AG08396 (cell line): ENCODE data around the gene USP6.
"Not testable (repeated sequence)": the region's sequence is repeated elsewhere in the genome, so short reads cannot be mapped to it uniquely, and the experiment has no call there.

Experiments
- DNase-seq: peaks from one replicate; pipeline ENCODE4 v3.0.0; 2012; ENCODE audit warnings: low spot score, mixed read lengths

The USP6 gene

GRCh38 chr17:5115673-5116651 is at the start of gene USP6:
TSS of gene USP6 (plus strand) at chr17:5116032. CDS start at chr17:5130368, 14,336 bp downstream.
- DNase-seq: no peak

- DNase-seq: no peak
These were observed 47.6 kb upstream of the USP6 start for GRCh38 chr17:5068236-5068635.

- no peak for DNase-seq
These were observed 46.1 kb upstream of the USP6 start for GRCh38 chr17:5069724-5070123.

- not testable (repeated sequence) for DNase-seq
These were observed 40.4 kb upstream of the USP6 start for GRCh38 chr17:5075472-5075871.

GRCh38 chr17:5077275-5077674 is 38.6 kb upstream of the USP6 start:
- DNase-seq: not testable (repeated sequence)

- DNase-seq: no peak
These were observed 38.1 kb upstream of the USP6 start for GRCh38 chr17:5077781-5078105.

- peak; percentile 91 for DNase-seq
These were observed 37.5 kb upstream of the USP6 start, which contains the start of gene ZFP3 for GRCh38 chr17:5078106-5079028. TSS of gene ZFP3 (plus strand) at chr17:5078467. CDS start at chr17:5091505, 13,038 bp downstream.

GRCh38 chr17:5080591-5080990 is 35.2 kb upstream of the USP6 start:
- no peak for DNase-seq

GRCh38 chr17:5092218-5093010 is 23.4 kb upstream of the USP6 start:
- no peak for DNase-seq

- no peak for DNase-seq
These were observed 19.1 kb upstream of the USP6 start for GRCh38 chr17:5096731-5097100.

- no peak for DNase-seq
These were observed 18.6 kb upstream of the USP6 start for GRCh38 chr17:5097101-5097834.

GRCh38 chr17:5099271-5099670 is 16.6 kb upstream of the USP6 start:
- DNase-seq: no peak

GRCh38 chr17:5100832-5101231 is 15.0 kb upstream of the USP6 start:
- DNase-seq: no peak

GRCh38 chr17:5110816-5111215 is 5.0 kb upstream of the USP6 start:
- no peak for DNase-seq

- DNase-seq: peak; percentile 98
These were observed 4.2 kb upstream of the USP6 start, which contains the start of gene ZNF232 for GRCh38 chr17:5111402-5112204. TSS of gene ZNF232 (minus strand) at chr17:5111878. CDS start at chr17:5111822, 56 bp downstream.

- DNase-seq: no peak
These were observed 2.4 kb downstream of the USP6 start for GRCh38 chr17:5118219-5118618.

- no peak for DNase-seq
These were observed 4.2 kb downstream of the USP6 start for GRCh38 chr17:5120036-5120435.

GRCh38 chr17:5120436-5121185 is 4.8 kb downstream of the USP6 start:
- not testable (repeated sequence) for DNase-seq

- DNase-seq: no peak
These were observed 5.5 kb downstream of the USP6 start for GRCh38 chr17:5121186-5121841.
